8988T (cell line): Measurements from ENCODE around the gene DNAJC30.
"Not testable (repeated sequence)": the region's sequence is repeated elsewhere in the genome, so short reads cannot be mapped to it uniquely, and the experiment has no call there.

Experiments
- DNase-seq: peaks from one replicate; pipeline ENCODE4 v3.0.0; 2011

The DNAJC30 gene

GRCh38 chr7:73683056-73683787 is at the start of gene DNAJC30, which contains the start of gene BUD23:
TSS of gene DNAJC30 (minus strand) at chr7:73683453. CDS start at chr7:73683423, 30 bp downstream.
TSS of gene BUD23 (plus strand) at chr7:73683597. CDS start at chr7:73683626, 29 bp downstream.
- DNase-seq: peak; percentile 70

DNA sequence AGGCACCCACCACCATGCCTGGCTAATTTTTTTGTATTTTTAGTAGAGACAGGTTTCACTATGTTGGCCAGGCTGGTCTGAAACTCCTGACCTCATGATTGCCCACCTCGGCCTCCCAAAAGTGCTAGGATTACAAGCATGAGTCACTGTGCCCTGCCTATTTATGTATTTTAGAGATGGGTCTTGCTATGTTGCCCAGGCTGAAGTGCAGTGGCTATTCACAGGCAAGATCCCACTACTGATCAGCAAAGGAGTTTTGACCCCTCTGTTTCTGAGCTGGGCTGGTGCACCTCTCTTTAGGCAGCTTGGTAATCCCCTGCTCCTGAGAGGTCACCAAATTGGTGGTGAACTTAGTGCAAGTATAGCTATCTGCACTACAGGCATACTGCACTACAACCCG is 49.1 kb upstream of the DNAJC30 start:
- DNase-seq: no peak

GRCh38 chr7:73730485-73730884 is 47.2 kb upstream of the DNAJC30 start:
- DNase-seq: no peak

DNA sequence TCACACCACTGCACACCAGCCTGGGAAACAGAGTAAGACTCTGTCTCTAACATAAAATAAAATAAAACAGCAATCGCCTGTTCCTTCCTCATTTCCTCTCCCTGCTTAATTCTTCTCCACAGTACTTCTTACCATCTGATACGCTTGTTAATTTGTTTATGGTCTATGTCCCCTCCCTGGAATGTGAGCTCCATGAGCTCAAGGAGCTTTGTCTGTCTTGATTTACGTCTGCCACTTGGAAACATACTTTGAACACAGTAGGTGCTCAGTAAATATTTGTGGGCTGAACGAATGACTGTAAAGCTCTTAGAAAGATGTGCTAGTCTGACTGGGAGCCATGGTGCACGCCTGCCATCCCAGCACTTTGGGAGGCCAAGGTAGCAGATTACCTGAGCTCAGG is 45.3 kb upstream of the DNAJC30 start:
- no peak for DNase-seq

- no peak for DNase-seq
Measured at GRCh38 chr7:73727952-73728351, 44.7 kb upstream of the DNAJC30 start.

- no peak for DNase-seq
Measured at GRCh38 chr7:73726083-73726466, 42.8 kb upstream of the DNAJC30 start.

GRCh38 chr7:73723813-73724212 is 40.6 kb upstream of the DNAJC30 start:
- DNase-seq: no peak

- DNase-seq: no peak
Measured at GRCh38 chr7:73722785-73723184, 39.5 kb upstream of the DNAJC30 start.

- DNase-seq: not testable (repeated sequence)
Measured at GRCh38 chr7:73722182-73722581, 38.9 kb upstream of the DNAJC30 start.

DNA sequence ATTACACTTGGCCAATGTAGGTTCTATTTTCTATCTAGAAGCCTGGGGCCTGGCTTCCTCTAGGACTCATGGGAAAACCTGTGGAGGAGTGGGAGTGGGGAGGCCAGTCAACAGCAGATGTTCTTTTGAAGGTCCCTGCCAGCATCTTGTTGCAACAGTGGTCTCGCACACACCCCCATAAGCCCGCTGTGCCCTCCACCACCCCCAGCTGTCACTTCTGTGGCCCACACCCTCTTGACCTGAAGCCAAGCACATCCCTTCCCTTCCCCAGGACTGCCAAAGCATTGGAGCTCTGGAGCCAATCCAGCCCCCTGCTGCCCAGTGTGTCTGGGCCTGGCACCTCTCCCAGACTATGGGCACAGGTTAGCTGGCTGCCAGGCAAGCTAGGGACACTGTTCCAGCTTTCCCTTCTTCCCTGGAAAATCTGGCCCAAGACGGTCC is 38.1 kb upstream of the DNAJC30 start:
- peak; percentile 11 for DNase-seq

GRCh38 chr7:73720443-73720842 is 37.2 kb upstream of the DNAJC30 start:
- not testable (repeated sequence) for DNase-seq

DNA sequence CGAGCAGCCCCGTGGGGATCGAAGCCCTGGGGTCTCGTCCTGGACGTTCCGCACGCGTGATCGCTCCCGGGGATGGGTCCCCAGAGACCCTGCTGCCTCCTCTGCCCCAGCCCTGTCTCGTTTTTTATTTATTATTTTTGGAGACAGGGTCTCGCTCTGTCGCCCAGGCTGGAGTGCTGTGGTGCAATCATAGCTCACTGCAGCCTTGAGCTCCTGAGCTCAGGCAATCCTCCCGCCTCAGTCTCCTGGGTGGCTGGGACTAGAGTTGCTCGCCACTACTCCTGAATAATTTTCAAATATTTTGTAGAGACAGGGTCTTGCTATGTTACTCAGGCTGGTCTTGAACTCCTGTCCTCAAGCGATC is 36.5 kb upstream of the DNAJC30 start:
- no peak for DNase-seq

GRCh38 chr7:73718905-73719805 is 35.9 kb upstream of the DNAJC30 start, which contains the start of gene STX1A:
TSS of gene STX1A (minus strand) at chr7:73719669. CDS start at chr7:73719631, 38 bp downstream.
- DNase-seq: peak; percentile 85

DNA sequence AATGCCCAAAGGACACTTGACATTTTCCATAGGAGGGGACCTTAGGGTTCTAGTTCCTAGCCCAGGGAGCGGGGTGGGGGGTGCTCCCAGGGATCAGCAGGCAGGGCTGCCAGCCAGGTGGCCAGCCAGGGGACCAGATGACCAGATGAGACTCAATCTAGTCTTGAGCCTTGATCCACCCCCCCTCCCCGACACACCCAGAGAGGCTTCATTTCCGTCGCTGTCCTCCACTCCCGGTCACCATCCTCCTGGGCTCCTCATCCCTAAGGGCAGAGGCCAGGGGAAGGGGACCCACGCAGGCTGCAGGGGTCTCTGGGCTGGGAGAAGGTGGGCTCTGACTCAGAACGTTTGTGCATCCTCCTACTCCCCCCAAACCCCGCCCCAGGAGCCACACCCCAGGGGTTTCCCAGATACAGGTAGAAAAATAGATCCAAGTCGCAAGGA is 35.2 kb upstream of the DNAJC30 start:
- DNase-seq: peak; percentile 16

DNA sequence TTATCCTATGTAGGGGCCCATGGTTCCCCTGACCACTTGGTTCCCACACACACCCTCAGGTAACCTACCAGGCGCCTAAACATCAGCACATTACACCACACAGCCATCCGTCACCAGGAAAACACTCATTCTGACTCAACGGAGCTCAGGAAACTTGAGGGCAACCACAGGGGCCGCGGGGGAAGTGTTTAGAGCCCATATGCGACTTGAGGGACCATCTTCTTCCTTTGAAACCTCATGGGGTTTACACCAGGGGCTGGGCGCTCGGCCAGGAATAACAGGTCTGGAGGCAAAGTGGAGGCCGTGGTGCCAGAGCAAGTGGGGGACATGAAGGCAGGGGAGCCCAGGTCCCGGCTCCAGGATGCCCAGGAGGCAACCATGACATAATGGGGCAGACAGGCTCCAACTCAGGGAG is 34.7 kb upstream of the DNAJC30 start:
- DNase-seq: peak; percentile 35

- no peak for DNase-seq
Measured at GRCh38 chr7:73717025-73717807, 34.0 kb upstream of the DNAJC30 start.

DNA sequence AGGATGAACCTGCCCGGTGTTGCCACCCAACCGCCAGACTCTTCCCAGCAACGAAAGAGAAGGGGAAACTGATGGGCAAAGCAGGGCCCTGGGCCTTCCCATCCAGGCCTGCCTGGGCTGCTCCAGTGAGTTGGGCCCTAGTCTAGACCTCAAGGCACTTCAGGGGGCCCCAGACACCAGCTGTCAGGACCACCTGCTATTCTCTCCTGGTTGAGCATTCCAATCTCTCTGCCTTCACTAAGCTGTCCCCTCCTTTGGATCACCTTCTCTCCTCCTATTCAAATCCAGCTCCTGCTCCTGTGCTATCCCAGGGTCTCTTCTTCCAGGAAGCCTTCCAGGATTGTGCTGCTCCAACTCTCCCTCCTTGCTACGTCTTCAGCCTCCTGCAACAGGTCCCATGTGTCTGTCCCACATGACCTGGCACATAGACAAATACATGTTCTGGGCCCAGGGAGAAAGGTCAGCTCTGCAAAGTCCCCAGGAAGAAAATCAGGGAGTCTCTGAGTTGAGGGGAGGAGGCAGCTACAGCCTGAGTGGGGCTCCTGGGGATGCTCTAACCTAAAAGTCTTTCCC is 33.2 kb upstream of the DNAJC30 start:
- no peak for DNase-seq

DNA sequence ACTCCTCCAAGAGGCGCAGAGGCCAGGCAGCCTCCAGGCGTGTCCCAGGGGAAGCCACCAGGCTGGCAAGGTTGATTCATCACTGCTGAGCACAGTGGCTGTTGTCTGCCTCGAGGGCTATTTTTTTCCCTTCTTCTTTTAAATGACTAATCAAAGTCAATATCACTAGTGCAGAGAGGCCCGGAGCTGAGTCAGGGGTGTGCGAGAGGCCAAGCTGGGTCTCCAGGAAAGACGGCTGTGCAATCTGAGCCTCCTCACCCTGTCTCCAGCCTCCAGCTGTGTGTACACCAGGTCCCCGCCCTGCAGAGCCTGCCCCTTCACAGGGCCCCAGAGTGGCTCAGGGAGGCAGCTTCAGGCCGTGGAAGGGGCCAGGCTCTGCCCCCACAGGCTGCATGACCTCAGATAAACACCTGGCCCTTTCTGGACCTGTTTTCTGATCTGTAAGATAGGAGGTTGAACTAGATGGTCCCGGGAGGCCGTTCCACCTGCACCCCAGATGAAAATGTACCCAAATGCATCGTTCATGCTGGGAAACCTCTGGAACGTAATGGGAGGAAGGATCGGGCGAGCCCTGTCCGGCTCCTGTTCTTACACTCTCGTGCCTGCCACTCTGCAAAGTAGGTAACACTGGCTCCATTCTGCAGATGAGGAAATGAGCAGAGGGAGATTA is 32.5 kb upstream of the DNAJC30 start:
- DNase-seq: peak; percentile 91

DNA sequence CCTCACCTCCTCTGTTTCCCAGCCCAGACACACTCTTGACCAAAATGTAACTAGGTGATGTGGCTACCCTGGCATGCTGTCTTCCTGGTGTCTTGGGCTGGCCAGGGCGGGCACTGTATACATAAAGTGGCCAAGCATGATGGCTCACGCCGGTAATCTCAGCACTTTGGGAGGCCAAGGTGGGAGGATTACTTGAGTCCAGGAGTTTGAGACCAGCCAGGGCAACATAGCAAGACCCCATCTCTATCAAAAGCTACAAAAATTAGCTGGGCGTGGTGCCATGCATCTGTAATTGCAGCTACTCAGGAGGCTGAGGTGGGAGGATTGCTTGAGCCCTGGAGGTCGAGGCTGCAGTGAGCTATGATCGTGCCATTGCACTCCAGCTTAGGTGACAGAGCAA is 30.1 kb upstream of the DNAJC30 start:
- DNase-seq: not testable (repeated sequence)

GRCh38 chr7:73712773-73713172 is 29.5 kb upstream of the DNAJC30 start:
- DNase-seq: no peak

GRCh38 chr7:73708961-73709549 is 25.8 kb upstream of the DNAJC30 start:
- DNase-seq: no peak
